ENCODE data around the gene KLK1. TPM values are rescaled to one million over a fixed set of nuclear protein-coding genes. Genes with fewer than 3 reads are reported as not detected.

KLK1 gene
- total RNA-seq, 4 donors from 2014 or later, result 1.0 to 1.4 (median 1.3) TPM; not detected in 1

DNA sequence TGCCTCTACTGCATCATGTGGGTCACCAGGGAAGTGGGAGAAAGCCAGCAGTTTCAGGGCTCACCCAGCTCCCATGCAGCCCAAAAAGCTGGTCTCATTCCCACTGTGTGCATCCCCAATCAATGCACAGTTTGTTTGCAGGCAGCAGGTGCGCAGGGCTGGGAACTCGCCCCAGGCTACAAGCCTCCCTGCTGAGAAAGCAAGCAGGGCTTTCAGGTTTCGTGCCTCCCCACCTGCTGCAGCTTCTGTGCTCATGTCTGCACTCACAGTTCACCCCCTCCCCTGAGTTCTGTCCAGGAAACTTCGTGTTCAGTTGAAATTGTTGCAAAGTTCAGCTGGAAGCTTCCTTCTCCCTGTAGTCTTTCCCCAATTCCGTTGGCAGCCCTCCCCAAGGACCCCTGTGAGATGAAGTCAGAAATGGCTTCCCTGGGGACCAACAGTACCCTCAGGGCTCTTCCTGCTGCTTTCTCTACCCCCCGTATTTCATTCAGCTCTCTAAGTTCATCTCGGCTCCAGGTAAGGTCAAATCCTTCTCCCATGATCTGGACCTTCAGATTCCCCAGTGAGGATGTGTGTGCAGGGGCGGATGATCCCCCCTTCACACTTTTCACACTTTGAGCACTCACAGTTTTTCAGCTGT, 20.8 kb upstream of the KLK1 start:
- ATAC-seq (ENCODE audit: low FRiP score) (no peak), DNase-seq (ENCODE audit: low spot score) (no peak)
- TF ChIP-seq, protein P1, sequence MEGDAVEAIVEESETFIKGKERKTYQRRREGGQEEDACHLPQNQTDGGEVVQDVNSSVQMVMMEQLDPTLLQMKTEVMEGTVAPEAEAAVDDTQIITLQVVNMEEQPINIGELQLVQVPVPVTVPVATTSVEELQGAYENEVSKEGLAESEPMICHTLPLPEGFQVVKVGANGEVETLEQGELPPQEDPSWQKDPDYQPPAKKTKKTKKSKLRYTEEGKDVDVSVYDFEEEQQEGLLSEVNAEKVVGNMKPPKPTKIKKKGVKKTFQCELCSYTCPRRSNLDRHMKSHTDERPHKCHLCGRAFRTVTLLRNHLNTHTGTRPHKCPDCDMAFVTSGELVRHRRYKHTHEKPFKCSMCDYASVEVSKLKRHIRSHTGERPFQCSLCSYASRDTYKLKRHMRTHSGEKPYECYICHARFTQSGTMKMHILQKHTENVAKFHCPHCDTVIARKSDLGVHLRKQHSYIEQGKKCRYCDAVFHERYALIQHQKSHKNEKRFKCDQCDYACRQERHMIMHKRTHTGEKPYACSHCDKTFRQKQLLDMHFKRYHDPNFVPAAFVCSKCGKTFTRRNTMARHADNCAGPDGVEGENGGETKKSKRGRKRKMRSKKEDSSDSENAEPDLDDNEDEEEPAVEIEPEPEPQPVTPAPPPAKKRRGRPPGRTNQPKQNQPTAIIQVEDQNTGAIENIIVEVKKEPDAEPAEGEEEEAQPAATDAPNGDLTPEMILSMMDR (IDR thresholded peaks at IDR 0.05), result no peak

DNA sequence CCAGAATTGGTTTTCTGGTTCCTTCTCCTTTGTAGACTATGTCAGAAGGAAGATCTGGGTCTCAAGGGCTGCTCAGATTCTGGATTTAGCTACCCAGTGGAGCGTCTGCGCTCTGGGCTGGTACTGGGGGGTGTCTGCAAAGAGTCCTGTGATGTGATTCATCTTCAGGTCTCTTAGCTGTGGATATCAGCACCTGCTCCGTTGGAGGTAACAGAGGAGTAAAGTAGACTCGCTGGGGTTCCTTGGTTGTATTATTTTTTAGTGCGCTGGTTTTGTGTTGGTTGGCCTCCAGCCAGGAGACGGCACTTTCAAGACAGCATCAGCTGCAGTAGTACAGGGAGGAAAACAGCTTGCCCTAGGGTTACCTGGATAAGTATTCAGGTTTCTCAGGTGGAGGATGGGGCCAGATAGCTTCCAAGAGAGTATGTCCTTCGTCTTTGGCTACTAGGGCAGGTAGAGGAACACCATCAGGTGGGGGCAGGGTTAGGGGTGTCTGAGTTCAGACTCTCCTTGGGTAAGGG, 20.2 kb upstream of the KLK1 start:
- TF ChIP-seq, protein P1 (IDR thresholded peaks at IDR 0.05), result no peak
- ATAC-seq (ENCODE audit: low FRiP score) (no peak), DNase-seq (ENCODE audit: low spot score) (no peak)

DNA sequence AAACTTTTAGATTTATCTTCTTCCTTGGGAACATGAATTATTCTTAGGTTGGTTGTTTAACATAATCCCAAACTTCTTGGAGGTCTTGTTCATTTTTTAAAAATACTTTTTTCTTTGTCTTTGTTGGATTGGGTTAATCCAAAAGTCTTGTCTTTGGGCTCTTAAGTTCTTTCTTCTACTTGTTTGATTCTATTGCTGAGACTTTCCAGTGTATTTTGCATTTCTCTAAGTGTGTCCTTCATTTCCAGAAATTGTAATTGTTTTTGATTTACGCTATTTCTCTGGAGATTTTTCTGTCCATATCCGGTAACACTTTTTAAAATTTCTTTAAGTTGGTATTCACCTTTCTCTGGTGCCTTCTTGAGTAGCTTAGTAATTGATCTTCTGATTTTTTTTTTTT, 19.6 kb upstream of the KLK1 start:
- TF ChIP-seq, protein P1 (IDR thresholded peaks at IDR 0.05), result no peak
- ATAC-seq (ENCODE audit: low FRiP score) (no peak), DNase-seq (ENCODE audit: low spot score) (no peak)

DNA sequence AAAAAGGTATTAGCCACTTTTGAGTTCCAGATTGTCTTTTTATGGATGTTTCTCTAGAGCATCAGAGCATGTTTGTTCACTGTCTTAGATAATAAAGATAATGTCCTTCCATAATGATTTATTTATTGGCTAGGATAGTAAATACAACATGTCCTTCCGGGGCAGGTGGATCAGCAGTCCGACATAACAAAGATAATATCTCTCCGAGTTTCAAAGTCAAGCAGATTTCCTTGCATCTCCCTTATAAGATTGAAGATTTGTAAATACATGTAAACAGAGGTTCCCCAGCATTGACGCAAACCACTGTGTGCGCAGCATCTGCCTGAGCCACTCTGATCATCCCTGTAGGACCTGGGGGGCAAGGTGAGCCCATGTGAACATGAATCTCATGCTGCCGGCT, 18.5 kb upstream of the KLK1 start:
- ATAC-seq (ENCODE audit: low FRiP score), result no peak
- no peak for DNase-seq (ENCODE audit: low spot score)
- TF ChIP-seq, protein P1 (IDR thresholded peaks at IDR 0.05), result no peak

DNA sequence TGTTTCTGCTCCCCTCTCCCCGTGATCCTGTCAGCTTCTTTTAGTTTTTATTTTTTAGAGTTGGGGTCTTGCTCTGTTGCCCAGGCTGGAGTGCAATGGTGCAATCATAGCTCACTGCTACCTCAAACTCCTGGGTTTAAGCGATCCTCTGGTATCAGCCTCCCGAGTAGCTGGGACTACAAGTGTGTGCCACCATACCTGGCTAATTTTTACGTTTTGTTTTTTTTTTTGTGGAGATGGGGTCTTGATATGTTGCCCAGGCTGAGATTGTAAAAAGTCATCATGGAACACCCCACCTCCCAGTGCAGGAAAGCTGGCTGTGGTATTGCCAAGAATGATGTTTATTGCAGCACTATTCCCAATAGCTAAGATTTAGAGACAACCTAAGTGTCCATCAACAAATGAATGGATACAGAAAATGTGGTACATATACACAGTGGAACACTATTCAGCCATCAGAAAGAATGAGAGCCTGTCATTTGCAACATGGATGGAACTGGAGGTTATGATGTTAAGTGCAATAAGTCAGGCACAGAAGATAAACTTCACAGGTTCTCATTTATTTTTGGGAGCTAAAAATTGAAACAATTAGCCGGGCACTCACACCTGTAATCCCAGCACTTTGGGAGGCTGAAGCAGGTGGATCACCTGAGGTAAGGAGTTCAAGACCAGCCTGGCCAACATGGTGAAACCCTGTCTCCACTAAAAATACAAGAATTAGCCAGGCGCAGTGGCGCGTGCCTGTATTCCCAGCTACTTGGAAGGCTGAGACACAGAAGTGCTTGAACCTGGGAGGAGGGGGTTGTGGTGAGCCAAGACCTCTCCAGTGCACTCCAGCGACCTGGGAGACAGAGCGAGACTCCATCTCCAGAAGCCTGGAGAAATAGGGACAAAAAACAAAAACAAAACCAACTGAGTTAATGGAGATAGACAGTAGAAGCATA, 16.4 kb upstream of the KLK1 start:
- ATAC-seq (ENCODE audit: low FRiP score) (no peak), DNase-seq (ENCODE audit: low spot score) (no peak)
- TF ChIP-seq, protein P1 (IDR thresholded peaks at IDR 0.05), result no peak

DNA sequence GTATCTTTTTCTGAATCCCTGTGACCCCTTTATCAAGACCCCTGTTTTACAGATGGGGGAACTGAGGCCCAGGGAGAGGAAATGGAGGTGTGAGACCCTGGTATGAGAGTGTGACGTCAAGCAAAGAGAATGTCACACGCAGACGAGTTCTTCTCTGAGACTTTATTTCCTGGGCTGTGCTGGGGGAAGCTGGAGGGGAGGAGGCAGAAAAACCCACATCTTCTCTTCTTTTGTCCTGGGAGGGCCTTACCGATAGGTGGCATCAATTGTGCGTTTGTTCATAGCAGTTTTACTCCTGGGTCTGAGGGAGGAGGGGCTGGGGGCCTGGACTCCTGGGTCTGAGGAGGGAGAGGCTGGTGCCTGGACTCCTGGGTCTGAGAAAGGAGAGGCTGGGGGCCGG, 14.7 kb upstream of the KLK1 start:
- no peak for DNase-seq (ENCODE audit: low spot score)
- TF ChIP-seq, protein P1 (IDR thresholded peaks at IDR 0.05), result no peak
- ATAC-seq (ENCODE audit: low FRiP score), result no peak

Data from omental fat pad (tissue), 4 donors.